NCI-H1930 (cell line): ENCODE results near the gene ACTG1.

ENCODE experiments used
- DNase-seq, 2 experiments: peaks; one replicate each; lab custom pipeline; 2025; lab: John Stamatoyannopoulos, UW

Gene ACTG1

GRCh38 chr17:81512562-81513371, at the start of gene ACTG1:
Gene ACTG1 (minus strand): TSS chr17:81512799. CDS start chr17:81512354, 445 bp downstream.
- DNase-seq: peak; percentile 88 to 96

GRCh38 chr17:81561494-81561885, 48.9 kb upstream of the ACTG1 start:
- no peak for DNase-seq

GRCh38 chr17:81558941-81559806, 46.6 kb upstream of the ACTG1 start:
- DNase-seq: no peak

GRCh38 chr17:81558115-81558468, 45.5 kb upstream of the ACTG1 start:
- no peak for DNase-seq

- no peak for DNase-seq
These were observed 44.9 kb upstream of the ACTG1 start for GRCh38 chr17:81557276-81558114.

GRCh38 chr17:81556863-81557262, 44.3 kb upstream of the ACTG1 start:
- no peak for DNase-seq

GRCh38 chr17:81556175-81556691, 43.6 kb upstream of the ACTG1 start:
- no peak for DNase-seq

GRCh38 chr17:81553616-81554181, 41.1 kb upstream of the ACTG1 start:
- no peak for DNase-seq

GRCh38 chr17:81553018-81553615, 40.5 kb upstream of the ACTG1 start:
- peak; percentile 47 to 72 for DNase-seq

GRCh38 chr17:81552244-81553017, 39.8 kb upstream of the ACTG1 start, which contains the start of gene FAAP100:
Gene FAAP100 (minus strand): TSS chr17:81552353. CDS start chr17:81552330, 23 bp downstream.
- DNase-seq: peak; percentile 71 to 85

GRCh38 chr17:81551458-81552243, 39.1 kb upstream of the ACTG1 start:
- DNase-seq: no peak

GRCh38 chr17:81550830-81551457, 38.3 kb upstream of the ACTG1 start:
- no peak for DNase-seq

GRCh38 chr17:81550285-81550684, 37.7 kb upstream of the ACTG1 start:
- DNase-seq: no peak

- no peak for DNase-seq
These were observed 37.2 kb upstream of the ACTG1 start for GRCh38 chr17:81549826-81550225.

- DNase-seq: no peak
These were observed 36.5 kb upstream of the ACTG1 start for GRCh38 chr17:81549031-81549557.

- DNase-seq: no peak
These were observed 35.0 kb upstream of the ACTG1 start for GRCh38 chr17:81547614-81547982.

- no peak for DNase-seq
These were observed 34.5 kb upstream of the ACTG1 start for GRCh38 chr17:81546906-81547613.
